Gastroesophageal sphincter (tissue), 4 donors: ENCODE results near the gene RAB28. TPM values are rescaled to one million over a fixed set of nuclear protein-coding genes. Genes with fewer than 3 reads are reported as not detected.

Experiments
- ATAC-seq: fragments of 150-250 bp; one replicate; pipeline ENCODE4 v1.9.1; 2016; ENCODE audit warnings: mild to moderate bottlenecking, moderate library complexity
- H3K27ac ChIP-seq, 4 donors: fragments of 200-600 bp; sonication (generic) in 3 of 4; 1 replicate in 3 of 4; 2 replicates in 1 of 4; pipeline ENCODE4 v1.5.1; 2016 to 2019
- H3K27me3 ChIP-seq: fragments of 200-600 bp; sonication (generic); one replicate; pipeline ENCODE4 v1.5.1; 2019
- H3K36me3 ChIP-seq, 2 donors: fragments of 200-600 bp; sonication (generic); one replicate each; pipeline ENCODE4 v1.5.1; 2019; ENCODE audit warnings: control low read depth in 1 of 2
- H3K4me1 ChIP-seq, 3 donors: fragments of 200-600 bp; sonication (generic); 1 replicate in 2 of 3; 2 replicates in 1 of 3; pipeline ENCODE4 v1.5.1; 2016 to 2019; ENCODE audit warnings: control low read depth in 2 of 3
- H3K4me3 ChIP-seq, 2 donors: fragments of 200-600 bp; sonication (generic); one replicate each; pipeline ENCODE4 v1.5.1; 2019; ENCODE audit warnings: mild to moderate bottlenecking in 1 of 2, moderate library complexity in 1 of 2
- H3K9me3 ChIP-seq, 3 donors: fragments of 200-600 bp; sonication (generic); one replicate each; pipeline ENCODE4 v1.5.1; 2017 to 2019; ENCODE audit warnings: control low read depth in 2 of 3
- CTCF ChIP-seq, 4 experiments: fragments of 200-600 bp in 2 of 4; fragments of 450-650 bp in 2 of 4; sonication (generic) in 1 of 4; IDR thresholded peaks; one replicate each; pipeline ENCODE4 v1.5.1; 2017 to 2019; ENCODE audit warnings: antibody characterized with exemption in 4 of 4, mild to moderate bottlenecking in 2 of 4, moderate library complexity in 2 of 4
- EP300 ChIP-seq: sonication (generic); formaldehyde crosslinking; IDR thresholded peaks from one replicate; pipeline ENCODE4 v1.6.1; 2017; ENCODE audit warnings: antibody characterized with exemption, mild to moderate bottlenecking
- POLR2A ChIP-seq, 2 donors: fragments of 450-650 bp; IDR thresholded peaks; one replicate each; pipeline ENCODE4 v1.6.1; 2017; ENCODE audit warnings: antibody characterized with exemption in 2 of 2, mild to moderate bottlenecking in 2 of 2, moderate library complexity in 1 of 2
- POLR2AphosphoS5 ChIP-seq: sonication (generic); formaldehyde crosslinking; IDR thresholded peaks from one replicate; pipeline ENCODE4 v1.6.1; 2017; ENCODE audit warnings: antibody characterized with exemption
- WGBS, 2 donors: methylation state at CpG; one replicate each; pipeline ENCODE4 v1.1.5; 2018; ENCODE audit warnings: low coverage in 1 of 2; 5-methylcytosine and 5-hydroxymethylcytosine counted together
- total RNA-seq, 4 donors: library from RNA; depleted of rRNA; stranded (reverse); fragments of >200 nt; gene quantifications; one replicate each; pipeline ENCODE4 v1.1.0, GENCODE V29; 2016

RAB28 gene
- total RNA-seq, 4 donors from 2014 or later, result 14.8 to 25.7 (median 18.3) TPM

- Histone ChIP-seq H3K27me3 (peaks cover 100% of the 10 kb centered on the region), H3K27ac (no peak overlapping the region), H3K4me3 (no peak overlapping the region), H3K9me3 (peaks cover 0 to 24% (median 0%) of the 10 kb centered on the region in 3 donors), H3K36me3 (no peaks in the 10 kb centered on the region), H3K4me1 (peaks cover 0 to 40% (median 4%) of the 10 kb centered on the region in 3 donors)
- WGBS, 2 donors, result 67 to 72% methylated on average over 2 to 4 of the region's 4 CpGs
- TF ChIP-seq CTCF (IDR thresholded peaks at IDR 0.05), result no peak
- no peak for TF ChIP-seq EP300
- TF ChIP-seq POLR2AphosphoS5, result no peak
- TF ChIP-seq POLR2A (IDR thresholded peaks at IDR 0.05), result no peak
- ATAC-seq, result no peak
Measured at GRCh38 chr4:13525606-13526281, 41.6 kb upstream of the RAB28 start.

- Histone ChIP-seq H3K9me3 (peaks cover 0 to 24% (median 0%) of the 10 kb centered on the region in 3 donors), H3K27me3 (peaks cover 100% of the 10 kb centered on the region), H3K36me3 (no peaks in the 10 kb centered on the region), H3K27ac (no peak overlapping the region), H3K4me3 (no peak overlapping the region), H3K4me1 (peaks cover 0 to 40% (median 4%) of the 10 kb centered on the region in 3 donors)
- no peak for ATAC-seq
- 10 to 20% methylated on average over 2 of the region's 36 CpGs for WGBS, 2 donors
- no peak for TF ChIP-seq EP300
- no peak for TF ChIP-seq POLR2AphosphoS5
- no peak for TF ChIP-seq POLR2A (IDR thresholded peaks at IDR 0.05)
- TF ChIP-seq CTCF (IDR thresholded peaks at IDR 0.05), result no peak
Measured at GRCh38 chr4:13524504-13525243, 40.5 kb upstream of the RAB28 start.

DNA sequence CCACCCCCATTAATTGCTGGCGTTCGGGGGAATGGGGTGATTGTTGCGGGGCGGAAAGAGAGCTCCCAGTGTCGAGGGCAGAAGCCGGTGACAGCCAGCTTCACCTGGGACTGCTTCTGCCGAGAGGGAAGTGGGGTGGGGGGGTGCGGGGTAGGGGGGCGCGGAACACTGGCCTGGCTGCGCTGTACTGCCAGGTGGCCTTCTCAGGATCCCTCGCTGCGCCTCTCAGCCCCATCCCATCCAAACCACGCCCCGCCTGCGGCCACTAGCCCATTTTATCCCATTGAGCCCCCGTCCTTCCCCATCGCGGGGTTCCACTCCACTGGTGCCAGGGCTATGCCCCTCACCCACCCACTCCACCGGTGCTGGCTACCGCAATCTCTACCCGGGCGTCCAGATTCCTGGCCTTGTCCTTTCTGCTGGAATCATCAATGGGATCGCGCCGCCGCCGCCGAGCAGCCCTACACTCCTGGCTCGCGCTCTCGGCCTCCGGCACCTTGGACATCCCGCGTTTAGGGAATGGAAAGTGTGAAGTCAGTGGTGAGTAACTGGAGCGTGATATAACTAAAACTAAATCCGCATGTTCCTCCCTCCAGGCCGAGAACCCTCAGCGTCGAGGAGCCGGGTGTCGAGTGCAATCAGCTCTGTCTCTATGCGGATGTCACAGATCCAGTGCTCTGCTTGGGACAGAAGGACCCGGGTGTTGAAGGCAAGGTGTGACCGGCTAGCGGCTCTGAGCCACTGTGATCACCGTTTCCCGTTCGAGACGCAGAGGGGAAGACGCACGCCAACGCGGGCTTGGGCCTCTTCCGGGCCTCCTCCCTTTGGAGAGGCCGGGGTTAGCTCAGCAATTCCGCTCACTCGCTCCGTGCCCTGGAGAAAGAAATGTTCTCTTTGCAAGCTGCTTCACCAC, 39.7 kb upstream of the RAB28 start:
- TF ChIP-seq CTCF (IDR thresholded peaks at IDR 0.05) (no peak), EP300 (no peak), POLR2AphosphoS5 (no peak), POLR2A (IDR thresholded peaks at IDR 0.05) (no peak)
- Histone ChIP-seq H3K4me1 (peaks cover 0 to 31% (median 4%) of the 10 kb centered on the region in 3 donors), H3K36me3 (no peaks in the 10 kb centered on the region), H3K9me3 (peaks cover 0 to 24% (median 0%) of the 10 kb centered on the region in 3 donors), H3K27me3 (peaks cover 99% of the 10 kb centered on the region), H3K4me3 (no peak overlapping the region), H3K27ac (no peak overlapping the region)
- 13 to 20% methylated on average over 3 to 21 of the region's 59 CpGs for WGBS, 2 donors
- no peak for ATAC-seq

- Histone ChIP-seq H3K36me3 (no peaks in the 10 kb centered on the region), H3K4me1 (peaks cover 0 to 24% (median 4%) of the 10 kb centered on the region in 3 donors), H3K27ac (no peak overlapping the region), H3K9me3 (peaks cover 0 to 24% (median 0%) of the 10 kb centered on the region in 3 donors), H3K4me3 (peak overlapping the region in 1 of 2 donors; percentile 2), H3K27me3 (peaks cover 96% of the 10 kb centered on the region)
- no peak for ATAC-seq
- WGBS, 2 donors, result 0 to 17% methylated on average over 1 to 6 of the region's 17 CpGs
- no peak for TF ChIP-seq POLR2A (IDR thresholded peaks at IDR 0.05)
- no peak for TF ChIP-seq CTCF (IDR thresholded peaks at IDR 0.05)
- no peak for TF ChIP-seq POLR2AphosphoS5
- TF ChIP-seq EP300, result no peak
Measured at GRCh38 chr4:13523105-13523477, 39.0 kb upstream of the RAB28 start.
